Measurements from ENCODE around the gene CACNA1I.

DNA sequence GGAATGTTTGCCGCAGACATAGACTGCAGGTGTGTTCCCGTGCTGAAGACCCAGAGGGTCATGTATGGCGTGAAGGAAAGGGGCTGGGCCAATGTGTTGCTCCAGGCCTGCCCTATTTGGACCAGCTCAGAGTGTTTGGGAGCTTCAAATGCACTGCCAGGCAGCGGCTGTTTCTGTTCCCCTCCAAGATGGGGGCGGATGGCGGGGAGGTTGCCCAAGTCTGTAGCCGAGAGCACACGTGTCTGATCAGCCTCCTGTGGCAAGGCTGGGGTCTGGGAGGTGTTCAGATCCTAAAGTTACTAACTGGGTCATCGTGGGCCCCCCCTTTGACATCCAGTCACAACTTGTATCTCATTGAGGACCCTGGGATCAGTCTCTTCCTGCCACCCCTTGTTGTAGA lies 45.5 kb downstream of the CACNA1I start:
- TF ChIP-seq POLR2AphosphoS5 (IDR thresholded peaks at IDR 0.05) (no peak), POLR2A (IDR thresholded peaks at IDR 0.05; ENCODE audit: low read depth) (no peak), EP300 (IDR thresholded peaks at IDR 0.05) (no peak)
- TF ChIP-seq, protein P1, sequence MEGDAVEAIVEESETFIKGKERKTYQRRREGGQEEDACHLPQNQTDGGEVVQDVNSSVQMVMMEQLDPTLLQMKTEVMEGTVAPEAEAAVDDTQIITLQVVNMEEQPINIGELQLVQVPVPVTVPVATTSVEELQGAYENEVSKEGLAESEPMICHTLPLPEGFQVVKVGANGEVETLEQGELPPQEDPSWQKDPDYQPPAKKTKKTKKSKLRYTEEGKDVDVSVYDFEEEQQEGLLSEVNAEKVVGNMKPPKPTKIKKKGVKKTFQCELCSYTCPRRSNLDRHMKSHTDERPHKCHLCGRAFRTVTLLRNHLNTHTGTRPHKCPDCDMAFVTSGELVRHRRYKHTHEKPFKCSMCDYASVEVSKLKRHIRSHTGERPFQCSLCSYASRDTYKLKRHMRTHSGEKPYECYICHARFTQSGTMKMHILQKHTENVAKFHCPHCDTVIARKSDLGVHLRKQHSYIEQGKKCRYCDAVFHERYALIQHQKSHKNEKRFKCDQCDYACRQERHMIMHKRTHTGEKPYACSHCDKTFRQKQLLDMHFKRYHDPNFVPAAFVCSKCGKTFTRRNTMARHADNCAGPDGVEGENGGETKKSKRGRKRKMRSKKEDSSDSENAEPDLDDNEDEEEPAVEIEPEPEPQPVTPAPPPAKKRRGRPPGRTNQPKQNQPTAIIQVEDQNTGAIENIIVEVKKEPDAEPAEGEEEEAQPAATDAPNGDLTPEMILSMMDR (IDR thresholded peaks at IDR 0.05) = no peak

Measured in esophagus muscularis mucosa (tissue), 4 donors.